ENCODE results near the gene DRD3.

GRCh38 chr3:114207768-114208167, 28.9 kb upstream of the DRD3 start:
- TF ChIP-seq NR3C1 (CRISPR knock-in tag; conservative IDR thresholded peaks at IDR 0.05; ENCODE audit: low read depth) (no peak), CTCF (IDR thresholded peaks at IDR 0.05) (no peak), NFE2L1 (CRISPR knock-in tag; IDR thresholded peaks at IDR 0.05) (no peak), NR1H2 (CRISPR knock-in tag; IDR thresholded peaks at IDR 0.05) (no peak), FOXP1 (CRISPR knock-in tag; IDR thresholded peaks at IDR 0.05; ENCODE audit: borderline replicate concordance) (no peak), ZNF512 (CRISPR knock-in tag; IDR thresholded peaks at IDR 0.05; ENCODE audit: borderline replicate concordance) (no peak), ZNF396 (CRISPR knock-in tag; IDR thresholded peaks at IDR 0.05; ENCODE audit: borderline replicate concordance) (no peak), RELA (CRISPR knock-in tag; IDR thresholded peaks at IDR 0.05; ENCODE audit: borderline replicate concordance) (no peak)
